GM19025 (cell line): ENCODE measurements around the gene NPDC1.

Source experiments
- ATAC-seq: cut with Tn5 transposase; IDR thresholded peaks from one replicate; pipeline ENCODE4 v1.9.1; 2021; ENCODE audit warnings: mild to moderate bottlenecking, low read depth, moderate library complexity; ENCODE audit not compliant: unreplicated experiment

Gene NPDC1

GRCh38 chr9:137028263-137029057 is 17.5 kb downstream of the NPDC1 start:
- ATAC-seq: no peak

DNA sequence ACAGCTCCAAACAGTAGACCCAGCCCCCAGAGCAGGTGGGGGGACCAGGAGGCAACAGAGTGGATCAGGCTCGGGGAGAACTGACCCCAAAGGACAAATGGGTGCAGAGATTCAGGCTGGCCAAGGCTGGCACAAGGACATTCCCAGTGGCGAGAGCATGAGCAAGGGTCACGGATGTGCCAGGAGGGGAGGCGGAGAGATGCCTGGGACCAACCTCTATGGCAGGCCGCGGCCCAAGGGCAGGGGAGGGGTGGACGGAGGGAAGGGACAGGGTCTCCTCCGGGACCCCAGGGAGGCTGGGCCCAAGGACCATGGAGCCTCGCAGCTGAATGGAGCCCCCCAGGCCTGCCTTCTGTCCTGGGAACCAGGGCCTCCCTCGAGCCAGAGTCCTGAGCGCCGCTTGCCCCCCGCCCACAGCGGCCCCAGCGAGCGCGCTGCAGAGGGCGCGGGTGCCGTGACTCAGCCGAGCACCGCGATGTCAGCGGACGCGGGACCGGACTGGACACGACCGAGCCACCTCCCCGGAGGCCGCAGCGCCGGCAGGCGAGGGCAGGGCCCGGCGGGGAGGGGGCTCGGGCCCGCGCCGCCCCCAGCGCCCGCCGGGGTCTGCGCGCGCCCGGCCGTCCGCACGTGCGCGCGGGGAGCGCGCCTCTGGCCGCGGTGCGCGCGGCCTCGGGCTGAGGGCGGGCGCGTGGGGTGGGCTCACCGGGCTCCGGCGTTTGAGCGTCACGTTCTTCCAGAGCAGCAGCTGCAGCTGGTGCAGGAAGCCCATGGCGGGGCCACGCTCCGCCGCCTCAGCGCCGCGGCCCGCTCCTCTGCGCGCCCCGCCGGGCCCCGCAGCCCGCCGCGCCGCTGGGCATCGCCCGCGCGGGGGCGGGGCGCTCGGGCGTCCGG is 18.4 kb downstream of the NPDC1 start, which contains the start of gene ABCA2:
ABCA2 (minus strand) TSS at position 869 of the 894 bp plus-strand sequence; CDS start at position 772, 97 bp downstream.
- ATAC-seq: no peak

DNA sequence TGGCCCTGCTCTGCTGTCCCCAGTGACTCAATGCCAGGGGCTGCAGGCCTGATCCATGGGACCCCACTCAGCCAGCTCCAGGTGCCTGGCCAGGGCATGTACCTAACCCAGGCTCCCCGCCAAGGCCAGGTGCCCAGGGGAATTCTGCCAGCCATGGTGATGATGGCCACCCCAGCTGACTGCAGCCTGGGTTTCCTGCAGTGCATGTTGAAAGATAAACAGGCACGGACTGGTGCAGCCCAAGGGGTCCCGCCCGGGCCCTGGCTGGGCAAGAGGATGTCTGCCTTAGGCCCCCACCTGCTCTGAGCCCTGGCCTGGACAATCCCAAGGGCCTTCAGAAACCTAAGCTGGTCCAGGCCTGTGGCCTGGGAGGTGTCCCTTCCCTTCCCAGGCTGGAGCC is 19.1 kb downstream of the NPDC1 start:
- ATAC-seq: no peak

- ATAC-seq: no peak
These were observed 19.6 kb downstream of the NPDC1 start for GRCh38 chr9:137026384-137026783.

DNA sequence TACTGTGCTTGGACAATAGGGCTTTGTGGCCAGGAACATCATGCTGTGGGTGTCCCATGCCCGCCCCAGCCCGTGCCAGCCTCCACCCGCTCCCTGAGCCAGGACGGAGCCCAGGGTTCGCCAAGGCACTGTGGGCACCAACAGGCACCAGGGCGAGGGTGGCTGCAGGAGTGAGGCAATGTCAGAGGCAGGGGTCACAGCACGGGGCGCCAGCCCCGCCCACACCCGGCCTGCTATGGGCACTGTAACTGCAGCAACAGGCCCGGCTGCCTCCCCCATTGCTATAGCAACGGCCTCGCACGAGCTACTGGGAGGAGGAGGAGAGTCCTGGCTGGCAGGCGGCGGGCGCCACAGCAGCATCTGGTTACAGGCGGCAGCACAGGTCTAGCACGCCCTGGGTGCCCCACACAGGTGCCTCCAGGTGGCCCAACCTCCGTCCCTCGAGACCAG is 20.4 kb downstream of the NPDC1 start:
- ATAC-seq: no peak

DNA sequence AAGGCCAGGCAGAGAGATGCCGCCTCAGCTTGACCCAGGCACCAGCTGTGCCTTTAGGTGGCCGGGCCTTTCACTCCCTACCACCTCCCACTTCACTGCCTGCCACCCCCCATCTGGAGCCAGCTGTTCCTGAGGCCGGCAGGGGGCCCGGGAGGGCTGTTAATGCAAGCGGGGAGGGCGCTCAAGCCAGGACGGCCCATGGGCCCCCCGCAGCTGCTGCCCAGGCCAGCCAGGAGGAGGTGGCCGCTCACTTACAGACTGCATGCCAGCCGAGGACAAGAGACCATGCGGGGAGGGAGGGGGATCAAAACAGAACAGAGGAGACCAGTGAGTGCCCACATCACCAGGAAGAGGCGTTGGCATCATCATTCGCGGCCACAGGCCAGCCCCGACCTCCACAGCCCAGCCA is 22.4 kb downstream of the NPDC1 start:
- no peak for ATAC-seq

DNA sequence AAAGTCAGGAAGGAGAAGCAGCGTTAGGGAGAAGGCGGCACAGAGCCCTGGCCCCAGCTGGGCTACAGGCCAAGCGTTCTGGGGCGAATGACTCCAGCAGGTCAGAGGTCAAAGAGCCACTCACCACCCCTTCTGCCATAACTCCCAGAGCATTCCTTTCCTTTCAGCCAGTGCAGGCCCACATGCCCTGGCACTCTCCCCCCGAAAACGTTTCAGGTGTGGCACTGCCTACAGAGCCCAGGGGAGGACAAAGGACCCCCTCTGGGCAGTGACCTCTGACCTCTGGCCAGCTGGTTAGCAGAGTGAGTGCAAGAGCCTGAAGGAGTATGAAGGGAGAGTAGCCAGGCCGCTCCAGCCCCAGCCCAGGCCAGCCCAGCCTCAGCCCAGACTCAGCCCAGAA is 22.8 kb downstream of the NPDC1 start:
- ATAC-seq: no peak

DNA sequence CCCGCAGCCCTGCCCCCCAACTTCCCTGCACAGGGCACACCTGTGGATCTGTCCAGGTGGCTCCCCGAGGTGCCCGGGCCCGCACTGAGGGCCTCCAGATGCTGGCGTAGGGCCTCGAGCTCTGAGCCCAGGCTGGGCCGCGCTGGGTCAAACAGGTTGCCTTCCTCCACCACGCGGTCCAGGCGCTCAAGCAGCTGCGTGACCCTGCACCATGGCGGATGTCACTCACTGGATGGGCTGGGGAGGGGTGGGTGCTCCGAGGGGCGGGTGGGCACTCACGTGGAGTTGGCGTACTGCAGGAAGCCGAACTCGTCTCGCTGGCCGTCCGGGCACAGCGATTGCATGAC is 23.3 kb downstream of the NPDC1 start:
- no peak for ATAC-seq

- ATAC-seq: no peak
These were observed 23.9 kb downstream of the NPDC1 start for GRCh38 chr9:137021979-137022661.

GRCh38 chr9:137021568-137021978 is 24.4 kb downstream of the NPDC1 start:
- ATAC-seq: no peak

DNA sequence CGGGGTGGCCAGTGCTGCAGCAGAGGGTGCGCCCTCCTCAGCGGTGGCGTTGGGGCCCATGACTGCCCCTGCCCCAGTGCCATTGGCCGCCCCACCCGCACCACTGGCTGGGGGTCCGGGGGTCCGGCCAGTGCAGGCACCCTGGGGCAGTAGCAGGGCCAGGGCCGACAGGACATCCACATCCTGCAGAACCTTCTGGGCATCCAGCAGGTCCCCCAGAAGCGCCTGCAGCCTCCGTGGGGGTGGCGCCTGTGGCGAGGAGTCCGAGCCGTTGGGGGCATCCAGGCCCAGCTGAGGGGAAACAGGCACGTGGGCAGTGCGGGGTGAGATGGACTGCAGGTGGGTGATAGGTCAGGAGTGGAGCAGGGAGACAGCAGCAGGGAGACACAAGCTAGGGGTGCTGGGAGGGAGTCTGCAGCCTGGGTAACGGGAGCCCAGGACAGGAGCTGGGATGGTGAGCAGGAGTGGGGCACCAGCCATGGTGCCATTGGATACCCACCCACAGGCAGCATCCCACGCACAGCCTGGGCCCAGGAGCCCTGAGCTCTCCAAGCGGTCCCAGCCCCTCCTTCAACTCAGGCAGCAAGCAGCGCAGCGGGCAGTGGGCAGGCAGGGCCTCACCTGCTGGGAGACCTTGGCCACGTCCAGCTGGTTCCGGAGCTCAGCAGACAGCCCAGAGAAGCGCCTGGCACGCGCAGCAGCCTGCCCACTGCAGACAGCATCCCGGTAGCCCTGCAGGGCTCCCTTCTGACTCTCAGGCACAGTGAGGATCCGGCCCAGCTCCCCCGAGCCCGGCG is 25.0 kb downstream of the NPDC1 start:
- ATAC-seq: no peak

- ATAC-seq: no peak
These were observed 25.9 kb downstream of the NPDC1 start for GRCh38 chr9:137019891-137020683.

- ATAC-seq: no peak
These were observed 27.0 kb downstream of the NPDC1 start for GRCh38 chr9:137018761-137019559.

DNA sequence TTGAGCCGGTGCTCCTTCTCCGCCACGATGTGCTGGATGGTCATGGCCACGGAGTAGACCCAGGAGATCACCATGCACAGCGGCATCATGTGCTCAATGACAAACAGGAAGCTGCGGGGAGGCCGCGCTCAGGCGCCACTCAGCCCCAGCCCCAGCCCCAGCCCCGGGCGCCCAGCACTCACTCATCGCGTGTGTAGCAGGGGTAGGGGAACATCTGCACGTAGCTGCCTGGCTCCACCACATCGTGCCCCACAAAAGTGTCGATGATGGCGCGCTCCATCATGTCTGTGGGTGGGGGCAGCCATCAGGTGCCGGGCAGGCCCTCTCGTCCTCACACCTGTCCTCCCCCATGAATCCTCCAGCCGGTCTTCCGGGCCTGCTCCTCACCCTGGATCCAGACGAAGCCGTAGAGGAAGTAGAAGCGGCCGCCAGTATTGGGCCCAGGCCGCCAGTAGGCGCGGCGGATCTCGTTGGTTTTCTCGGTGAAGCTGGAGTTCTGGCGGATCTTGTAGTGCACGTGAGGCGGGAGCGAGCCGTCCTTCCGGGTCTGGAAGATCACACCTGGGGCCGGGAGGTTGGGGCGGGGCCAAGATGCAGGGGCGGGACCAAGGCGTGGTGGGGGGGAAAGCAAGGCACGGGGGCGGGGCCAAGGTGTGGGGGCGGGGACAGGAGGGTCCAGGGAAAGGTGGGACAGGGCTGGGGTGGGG is 28.0 kb downstream of the NPDC1 start:
- ATAC-seq: no peak

DNA sequence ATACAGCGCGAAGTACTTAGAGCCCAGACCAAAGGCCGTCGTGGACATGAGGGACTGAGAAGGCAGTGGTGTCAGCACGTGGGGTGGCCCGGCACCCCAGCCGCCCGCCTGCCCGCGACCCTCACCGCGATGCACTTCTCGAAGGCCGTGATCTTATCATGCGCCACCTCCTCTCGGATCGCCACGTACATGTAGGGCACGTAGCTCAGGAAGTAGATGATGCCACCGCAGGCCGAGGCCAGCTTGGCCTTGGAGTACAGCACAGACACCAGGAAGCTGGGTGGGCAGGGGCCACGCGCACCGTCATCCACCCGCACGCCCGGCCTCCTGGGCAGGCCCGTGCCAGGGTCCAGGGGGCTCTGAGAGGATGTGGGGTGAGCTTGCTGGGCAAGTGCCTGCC is 28.9 kb downstream of the NPDC1 start:
- ATAC-seq: no peak

DNA sequence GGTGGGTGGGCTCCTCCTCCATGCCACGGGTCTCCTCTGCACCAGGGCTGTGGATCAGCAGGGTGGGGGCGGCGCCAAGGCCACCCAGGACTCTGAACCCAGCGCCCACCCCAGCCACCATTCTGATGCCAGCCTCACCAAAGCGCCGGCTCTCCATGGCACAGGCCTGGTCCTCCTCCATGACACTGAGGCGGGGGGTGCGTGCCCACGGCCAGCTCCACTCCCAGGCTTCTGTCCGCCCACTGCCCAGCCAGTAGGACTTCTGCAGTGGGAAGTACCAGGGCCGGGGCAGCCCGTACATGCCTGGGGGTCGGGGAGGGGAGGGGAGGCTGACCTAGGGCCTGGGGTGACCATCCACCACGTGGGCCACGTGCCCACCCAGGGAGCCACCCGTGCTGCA is 29.5 kb downstream of the NPDC1 start:
- ATAC-seq: no peak

DNA sequence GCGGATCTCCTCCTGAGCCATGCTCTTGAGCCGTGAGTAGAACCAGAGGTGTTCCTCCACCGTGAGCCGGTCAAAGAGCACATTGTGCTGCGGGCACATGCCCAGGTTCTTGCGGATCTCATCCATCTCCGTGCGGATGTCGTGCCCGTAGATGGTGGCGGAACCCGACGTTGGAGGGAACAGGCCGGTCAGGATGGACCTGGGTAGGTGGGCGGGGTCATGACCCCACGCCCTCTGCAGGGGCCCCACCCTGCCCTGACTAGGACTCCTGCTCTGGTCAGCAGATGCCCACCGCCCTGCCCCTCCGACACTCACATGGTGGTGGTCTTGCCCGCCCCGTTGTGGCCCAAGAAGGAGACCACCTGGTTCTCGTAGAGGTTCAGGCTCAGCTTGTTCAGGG is 30.0 kb downstream of the NPDC1 start:
- no peak for ATAC-seq

DNA sequence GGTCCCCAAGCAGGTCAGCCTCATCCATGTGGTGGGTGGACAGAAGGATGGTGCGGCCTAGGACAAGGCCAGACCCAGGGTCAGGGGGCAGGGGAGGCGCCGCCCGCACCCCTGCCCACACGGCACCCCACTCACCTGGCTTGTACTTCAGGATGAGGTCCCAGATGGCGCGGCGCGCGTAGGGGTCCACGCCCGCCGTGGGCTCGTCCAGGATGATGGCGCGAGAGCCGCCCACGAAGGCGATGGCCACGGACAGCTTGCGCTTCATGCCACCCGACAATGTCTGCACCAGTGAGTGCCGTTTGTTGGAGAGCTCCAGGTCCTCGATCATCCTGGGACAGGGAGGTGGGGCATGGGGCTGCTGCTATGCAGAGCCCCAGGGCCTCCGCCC is 30.4 kb downstream of the NPDC1 start:
- ATAC-seq: no peak
